Astrocyte (in vitro differentiated cells and primary cell): ENCODE results near the gene MPHOSPH9. TPM values are rescaled to one million over a fixed set of nuclear protein-coding genes. Genes with fewer than 3 reads are reported as not detected.

Experiments used
- DNase-seq: peaks from one replicate; pipeline ENCODE4 v3.0.0-alpha.2; 2010; ENCODE audit warnings: low read depth
- FAIRE-seq: peaks from 2 replicates; lab custom pipeline; 2011; peaks lifted over from hg19 to GRCh38; lab: Jason Lieb, UNC
- H2AFZ ChIP-seq: 2 replicates; pipeline ENCODE4 v1.6.0; 2012; ENCODE audit warnings: low read depth, low read length, inconsistent platforms
- H3K27ac ChIP-seq: 2 replicates; pipeline ENCODE4 v1.5.1; 2011; ENCODE audit warnings: low read depth, low read length, inconsistent platforms
- H3K27me3 ChIP-seq: 2 replicates; pipeline ENCODE4 v1.6.0; 2011; ENCODE audit warnings: low read length, inconsistent platforms; ENCODE audit not compliant: insufficient read depth
- H3K36me3 ChIP-seq: 2 replicates; pipeline ENCODE4 v1.5.1; 2011; ENCODE audit warnings: low read length, inconsistent platforms; ENCODE audit not compliant: insufficient read depth
- H3K4me1 ChIP-seq: 2 replicates; pipeline ENCODE4 v1.5.1; 2011; ENCODE audit warnings: low read length, inconsistent platforms; ENCODE audit not compliant: insufficient read depth
- H3K4me2 ChIP-seq: 2 replicates; pipeline ENCODE4 v1.6.0; 2012; ENCODE audit warnings: low read length, inconsistent platforms
- H3K4me3 ChIP-seq: 2 replicates; pipeline ENCODE4 v1.5.1; 2011; ENCODE audit warnings: low read depth, mild to moderate bottlenecking, low read length, inconsistent platforms; ENCODE audit not compliant: insufficient read depth
- H3K79me2 ChIP-seq: 2 replicates; pipeline ENCODE4 v1.6.0; 2012; ENCODE audit warnings: mild to moderate bottlenecking, low read length, inconsistent platforms; ENCODE audit not compliant: insufficient read depth
- H3K9ac ChIP-seq: 2 replicates; pipeline ENCODE4 v1.6.0; 2012; ENCODE audit warnings: mild to moderate bottlenecking, low read length, inconsistent platforms
- H3K9me3 ChIP-seq: 2 replicates; pipeline ENCODE4 v1.5.1; 2012; ENCODE audit warnings: low read depth, mild to moderate bottlenecking, low read length, inconsistent platforms; ENCODE audit not compliant: insufficient read depth
- H4K20me1 ChIP-seq: 2 replicates; pipeline ENCODE4 v1.6.0; 2012; ENCODE audit warnings: low read length, inconsistent platforms; ENCODE audit not compliant: insufficient read depth
- H3K27ac Mint-ChIP-seq: one replicate; pipeline ENCODE4 v1.8.0; 2021; ENCODE audit warnings: mild to moderate bottlenecking, mixed read lengths; ENCODE audit not compliant: unreplicated experiment
- H3K27me3 Mint-ChIP-seq: one replicate; pipeline ENCODE4 v1.8.0; 2021; ENCODE audit warnings: low read depth, mixed read lengths; ENCODE audit not compliant: unreplicated experiment
- H3K36me3 Mint-ChIP-seq: one replicate; pipeline ENCODE4 v1.8.0; 2021; ENCODE audit warnings: low read depth, mixed read lengths; ENCODE audit not compliant: unreplicated experiment
- H3K4me1 Mint-ChIP-seq: one replicate; pipeline ENCODE4 v1.8.0; 2021; ENCODE audit warnings: low read depth, mixed read lengths; ENCODE audit not compliant: unreplicated experiment
- H3K4me3 Mint-ChIP-seq: one replicate; pipeline ENCODE4 v1.8.0; 2021; ENCODE audit warnings: mild to moderate bottlenecking, moderate library complexity, mixed read lengths; ENCODE audit not compliant: unreplicated experiment
- H3K9me3 Mint-ChIP-seq: one replicate; pipeline ENCODE4 v1.8.0; 2021; ENCODE audit warnings: mild to moderate bottlenecking, mixed read lengths; ENCODE audit not compliant: unreplicated experiment
- EZH2 ChIP-seq: IDR thresholded peaks from 2 replicates; pipeline ENCODE4 v1.6.1; 2012; ENCODE audit warnings: mild to moderate bottlenecking, low read length, inconsistent platforms; ENCODE audit not compliant: insufficient read depth
- total RNA-seq: library from RNA; stranded (reverse); gene quantifications from 2 replicates; pipeline ENCODE4 v1.2.1, GENCODE V29; 2021
- TF ChIP-seq, protein P1 (sequence below): IDR thresholded peaks from 2 replicates; pipeline ENCODE4 v1.5.1; 2011; ENCODE audit warnings: low read depth, mild to moderate bottlenecking, inconsistent platforms, low read length, moderate library complexity; ENCODE audit not compliant: insufficient read depth

MPHOSPH9 gene
- total RNA-seq, 1 donor from 2014 or later = 24.9 TPM

DNA sequence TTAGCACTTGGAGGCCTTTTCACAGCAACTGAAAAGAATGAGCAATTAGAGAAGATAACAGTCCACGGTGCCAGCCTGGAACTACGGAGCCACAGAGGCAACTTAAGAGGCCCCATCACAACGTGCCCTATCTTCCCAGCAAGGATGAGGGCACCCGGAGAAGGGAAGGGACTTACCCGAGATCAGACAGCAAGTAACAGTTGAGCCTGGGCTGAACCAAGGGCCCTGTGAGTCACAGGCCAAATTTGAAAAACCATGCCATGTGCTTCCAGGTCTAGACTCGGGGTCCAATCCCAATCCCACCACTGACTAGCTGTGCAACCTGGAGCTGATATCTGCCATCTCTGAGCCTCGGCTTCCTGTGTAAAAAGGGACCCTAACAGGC is 124.3 kb downstream of the MPHOSPH9 start:
- H3K79me2 ChIP-seq = no peaks in the 10 kb centered on the region
- no peaks in the 10 kb centered on the region for H3K9me3 ChIP-seq
- Mint-ChIP-seq H3K36me3 (peaks cover 15% of the 10 kb centered on the region), H3K4me1 (peaks cover 22% of the 10 kb centered on the region), H3K27ac (no peak overlapping the region), H3K4me3 (no peak overlapping the region), H3K9me3 (peaks cover 3% of the 10 kb centered on the region), H3K27me3 (no peaks in the 10 kb centered on the region)
- H2AFZ ChIP-seq = no peak overlapping the region
- no peak overlapping the region for H3K4me3 ChIP-seq
- no peak overlapping the region for H3K4me2 ChIP-seq
- peaks cover 26% of the 10 kb centered on the region for H4K20me1 ChIP-seq
- H3K9ac ChIP-seq = no peak overlapping the region
- peaks cover 20% of the 10 kb centered on the region for H3K4me1 ChIP-seq
- no peak for FAIRE-seq
- DNase-seq = no peak
- no peak overlapping the region for H3K27ac ChIP-seq
- peaks cover 3% of the 10 kb centered on the region for H3K27me3 ChIP-seq
- TF ChIP-seq EZH2 = no peak
- TF ChIP-seq, protein P1, sequence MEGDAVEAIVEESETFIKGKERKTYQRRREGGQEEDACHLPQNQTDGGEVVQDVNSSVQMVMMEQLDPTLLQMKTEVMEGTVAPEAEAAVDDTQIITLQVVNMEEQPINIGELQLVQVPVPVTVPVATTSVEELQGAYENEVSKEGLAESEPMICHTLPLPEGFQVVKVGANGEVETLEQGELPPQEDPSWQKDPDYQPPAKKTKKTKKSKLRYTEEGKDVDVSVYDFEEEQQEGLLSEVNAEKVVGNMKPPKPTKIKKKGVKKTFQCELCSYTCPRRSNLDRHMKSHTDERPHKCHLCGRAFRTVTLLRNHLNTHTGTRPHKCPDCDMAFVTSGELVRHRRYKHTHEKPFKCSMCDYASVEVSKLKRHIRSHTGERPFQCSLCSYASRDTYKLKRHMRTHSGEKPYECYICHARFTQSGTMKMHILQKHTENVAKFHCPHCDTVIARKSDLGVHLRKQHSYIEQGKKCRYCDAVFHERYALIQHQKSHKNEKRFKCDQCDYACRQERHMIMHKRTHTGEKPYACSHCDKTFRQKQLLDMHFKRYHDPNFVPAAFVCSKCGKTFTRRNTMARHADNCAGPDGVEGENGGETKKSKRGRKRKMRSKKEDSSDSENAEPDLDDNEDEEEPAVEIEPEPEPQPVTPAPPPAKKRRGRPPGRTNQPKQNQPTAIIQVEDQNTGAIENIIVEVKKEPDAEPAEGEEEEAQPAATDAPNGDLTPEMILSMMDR = no peak
- no peaks in the 10 kb centered on the region for H3K36me3 ChIP-seq

DNA sequence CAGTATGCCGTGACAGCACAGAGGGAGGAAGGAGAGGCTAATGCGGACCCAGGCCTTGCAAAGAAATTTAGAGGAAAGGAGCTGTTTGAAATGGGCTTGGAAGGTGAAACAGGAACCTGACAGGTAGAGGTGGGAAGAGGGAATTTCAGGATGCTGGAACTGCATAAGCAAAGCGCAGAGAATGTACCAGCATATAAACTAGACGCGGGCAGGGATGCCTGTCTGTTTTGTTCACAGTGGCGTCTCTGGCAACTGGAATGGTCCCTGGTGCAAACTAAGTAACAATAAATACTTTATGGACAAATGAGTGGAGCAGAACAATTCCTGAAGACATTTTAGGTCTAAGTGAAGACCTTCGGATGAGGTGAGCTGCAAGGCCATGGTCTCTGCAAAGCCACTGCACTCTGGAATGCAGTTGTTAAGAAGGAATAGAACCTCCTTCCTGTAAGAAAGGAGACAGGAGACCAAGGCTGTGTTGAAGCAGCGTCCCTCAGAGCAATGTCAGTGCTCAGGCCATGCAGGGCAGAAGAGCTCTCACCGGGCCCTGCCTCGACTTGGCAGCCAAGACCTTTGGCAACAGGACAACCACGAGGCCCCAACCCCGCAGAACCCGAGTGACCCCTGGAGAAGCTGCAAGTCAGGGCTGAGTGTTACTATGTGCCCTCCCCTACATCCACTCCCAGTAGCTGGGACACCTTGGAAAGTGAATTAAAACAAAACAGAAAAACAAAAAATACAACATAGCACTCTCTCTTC is 124.8 kb downstream of the MPHOSPH9 start:
- Histone ChIP-seq H4K20me1 (peaks cover 30% of the 10 kb centered on the region), H3K4me3 (no peak overlapping the region), H3K4me1 (peaks cover 20% of the 10 kb centered on the region), H3K9me3 (no peaks in the 10 kb centered on the region), H3K36me3 (no peaks in the 10 kb centered on the region), H3K9ac (no peak overlapping the region), H3K27ac (no peak overlapping the region), H3K4me2 (no peak overlapping the region), H3K79me2 (no peaks in the 10 kb centered on the region), H2AFZ (no peak overlapping the region), H3K27me3 (peaks cover 3% of the 10 kb centered on the region)
- Mint-ChIP-seq H3K36me3 (peaks cover 16% of the 10 kb centered on the region), H3K9me3 (peaks cover 3% of the 10 kb centered on the region), H3K4me1 (peaks cover 23% of the 10 kb centered on the region), H3K4me3 (no peak overlapping the region), H3K27ac (no peak overlapping the region), H3K27me3 (no peaks in the 10 kb centered on the region)
- DNase-seq = no peak
- TF ChIP-seq, protein P1 = no peak
- TF ChIP-seq EZH2 = no peak
- no peak for FAIRE-seq
